Memory B cell (primary cell): ENCODE data around the gene PRKAG2.
"Not testable (repeated sequence)": the region's sequence is repeated elsewhere in the genome, so short reads cannot be mapped to it uniquely, and the experiment has no call there.

ENCODE experiments used
- ATAC-seq: fragments of 150-1000 bp; cut with Tn5 transposase; 2 replicates; pipeline ENCODE4 v1.10.0; 2021; ENCODE audit warnings: low read depth, mild to moderate bottlenecking, moderate library complexity
- DNase-seq, 2 donors: peaks; one replicate each; pipeline ENCODE4 v3.0.0; 2022; ENCODE audit warnings: low spot score in 2 of 2
- H3K27ac Mint-ChIP-seq: one replicate; pipeline ENCODE4 v1.8.0; 2022; ENCODE audit warnings: mild to moderate bottlenecking, moderate library complexity, mixed read lengths
- H3K27me3 Mint-ChIP-seq: one replicate; pipeline ENCODE4 v1.8.0; 2022; ENCODE audit warnings: mixed read lengths
- H3K36me3 Mint-ChIP-seq: one replicate; pipeline ENCODE4 v1.8.0; 2022; ENCODE audit warnings: mild to moderate bottlenecking, mixed read lengths
- H3K4me1 Mint-ChIP-seq: one replicate; pipeline ENCODE4 v1.8.0; 2022; ENCODE audit warnings: mixed read lengths
- H3K4me3 Mint-ChIP-seq: one replicate; pipeline ENCODE4 v1.8.0; 2022; ENCODE audit warnings: mild to moderate bottlenecking, moderate library complexity, mixed read lengths
- H3K9me3 Mint-ChIP-seq: one replicate; pipeline ENCODE4 v1.8.0; 2022; ENCODE audit warnings: mixed read lengths

PRKAG2 gene

GRCh38 chr7:151884312-151885201, 7.6 kb upstream of the PRKAG2 start:
- Mint-ChIP-seq H3K9me3 (no peaks in the 10 kb centered on the region), H3K27ac (no peak overlapping the region), H3K36me3 (no peaks in the 10 kb centered on the region), H3K4me1 (no peaks in the 10 kb centered on the region), H3K4me3 (no peak overlapping the region), H3K27me3 (peaks cover 7% of the 10 kb centered on the region)
- DNase-seq (no peak), ATAC-seq (peak; percentile 29)

DNA sequence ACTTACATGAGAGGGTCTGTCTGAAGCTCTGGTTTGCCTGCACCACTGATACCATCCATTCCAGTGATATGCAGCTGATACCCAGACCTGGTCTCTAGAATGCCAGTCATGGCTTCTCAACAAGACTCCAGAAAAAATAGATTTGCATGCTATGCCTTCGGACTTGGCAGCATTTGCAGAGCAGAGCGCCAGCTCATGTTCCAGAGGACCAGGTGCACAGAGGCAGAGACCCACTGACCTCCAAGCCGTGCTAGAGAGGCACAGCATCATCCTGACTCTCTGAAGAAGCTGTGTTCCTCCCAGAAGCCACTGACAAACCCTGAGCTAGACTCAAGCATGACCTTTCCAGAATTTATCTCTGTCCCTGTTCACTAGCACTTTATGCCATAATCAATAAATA, 6.9 kb upstream of the PRKAG2 start:
- no peak for ATAC-seq
- no peaks in the 10 kb centered on the region for H3K4me1 Mint-ChIP-seq
- no peak overlapping the region for H3K4me3 Mint-ChIP-seq
- H3K9me3 Mint-ChIP-seq = no peaks in the 10 kb centered on the region
- H3K36me3 Mint-ChIP-seq = no peaks in the 10 kb centered on the region
- DNase-seq = no peak
- H3K27ac Mint-ChIP-seq = no peak overlapping the region
- peaks cover 7% of the 10 kb centered on the region for H3K27me3 Mint-ChIP-seq

DNA sequence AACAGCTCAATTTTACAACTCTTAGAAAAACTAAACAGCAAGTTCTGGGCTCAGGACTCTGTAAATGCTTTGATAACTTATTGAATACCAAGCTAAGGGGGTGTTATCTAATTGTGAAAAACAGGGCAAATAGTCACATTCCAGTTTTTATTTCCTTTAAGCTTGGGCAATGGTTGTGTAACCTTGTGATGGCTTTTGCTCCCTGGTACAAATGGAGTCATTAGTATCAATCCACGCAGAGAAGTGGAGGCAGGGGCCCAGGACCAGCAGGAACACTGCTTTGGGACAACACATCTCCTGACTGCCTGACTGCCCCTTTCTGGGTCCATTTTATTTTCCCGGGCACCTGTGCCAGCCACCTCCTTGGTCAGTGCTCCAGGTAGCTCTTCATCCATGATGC, 5.8 kb upstream of the PRKAG2 start:
- ATAC-seq (no peak), DNase-seq (no peak)
- no peaks in the 10 kb centered on the region for H3K36me3 Mint-ChIP-seq
- no peak overlapping the region for H3K27ac Mint-ChIP-seq
- H3K4me3 Mint-ChIP-seq = no peak overlapping the region
- H3K9me3 Mint-ChIP-seq = no peaks in the 10 kb centered on the region
- no peaks in the 10 kb centered on the region for H3K4me1 Mint-ChIP-seq
- H3K27me3 Mint-ChIP-seq = peaks cover 7% of the 10 kb centered on the region

- ATAC-seq (no peak), DNase-seq (no peak)
- H3K27ac Mint-ChIP-seq = no peak overlapping the region
- peaks cover 3% of the 10 kb centered on the region for H3K27me3 Mint-ChIP-seq
- no peaks in the 10 kb centered on the region for H3K4me1 Mint-ChIP-seq
- H3K36me3 Mint-ChIP-seq = no peaks in the 10 kb centered on the region
- H3K4me3 Mint-ChIP-seq = no peak overlapping the region
- H3K9me3 Mint-ChIP-seq = no peaks in the 10 kb centered on the region
Measured at GRCh38 chr7:151880688-151881087, 3.8 kb upstream of the PRKAG2 start.

- H3K4me3 Mint-ChIP-seq = peak overlapping the region; percentile 95
- peaks cover 10% of the 10 kb centered on the region for H3K4me1 Mint-ChIP-seq
- no peaks in the 10 kb centered on the region for H3K36me3 Mint-ChIP-seq
- H3K9me3 Mint-ChIP-seq = no peaks in the 10 kb centered on the region
- no peak overlapping the region for H3K27ac Mint-ChIP-seq
- DNase-seq (no peak), ATAC-seq (no peak)
- no peaks in the 10 kb centered on the region for H3K27me3 Mint-ChIP-seq
Measured at GRCh38 chr7:151877911-151878835, 1.3 kb upstream of the PRKAG2 start.

GRCh38 chr7:151875942-151876898, 695 bp downstream of the PRKAG2 start:
- no peaks in the 10 kb centered on the region for H3K9me3 Mint-ChIP-seq
- no peaks in the 10 kb centered on the region for H3K27me3 Mint-ChIP-seq
- H3K4me1 Mint-ChIP-seq = peaks cover 20% of the 10 kb centered on the region
- H3K4me3 Mint-ChIP-seq = peak overlapping the region; percentile 95
- H3K36me3 Mint-ChIP-seq = no peaks in the 10 kb centered on the region
- peak; percentile 50 to 70 for DNase-seq
- peak; percentile 47 for ATAC-seq
- peak overlapping the region; percentile 83 for H3K27ac Mint-ChIP-seq

- Mint-ChIP-seq H3K4me1 (peaks cover 30% of the 10 kb centered on the region), H3K4me3 (peak overlapping the region; percentile 95)
- not testable (repeated sequence) for H3K27ac Mint-ChIP-seq
Measured at GRCh38 chr7:151874479-151874878, 2.4 kb downstream of the PRKAG2 start.

DNA sequence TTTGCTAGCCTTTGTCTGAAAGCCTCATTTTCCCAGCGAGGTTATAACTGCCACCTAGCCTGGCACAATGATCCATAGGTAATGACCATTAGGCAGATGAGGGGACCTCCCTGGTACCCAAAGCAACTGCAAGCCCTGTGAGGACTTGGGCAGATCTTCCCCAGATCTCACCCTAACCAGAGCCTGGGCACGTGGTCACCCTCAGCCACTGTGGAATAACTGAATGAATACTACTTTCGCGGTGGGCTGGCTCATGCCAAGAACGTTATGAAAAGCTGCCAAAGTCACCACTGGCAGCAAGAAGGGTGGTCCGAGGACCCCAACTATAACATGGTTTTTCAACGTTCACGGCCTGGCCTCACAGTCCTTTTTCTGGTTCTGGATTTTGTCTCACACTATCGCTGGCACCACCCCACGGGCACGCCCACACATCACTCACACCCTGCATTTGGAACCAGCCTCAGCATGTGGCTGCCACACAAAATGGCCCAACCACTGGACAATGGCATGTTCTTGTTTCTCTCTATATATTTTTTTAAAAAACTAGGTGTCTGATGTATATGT, 3.4 kb downstream of the PRKAG2 start:
- DNase-seq (no peak), ATAC-seq (no peak)
- Mint-ChIP-seq H3K27ac (no peak overlapping the region), H3K27me3 (no peaks in the 10 kb centered on the region), H3K9me3 (no peaks in the 10 kb centered on the region), H3K36me3 (peaks cover 2% of the 10 kb centered on the region), H3K4me3 (no peak overlapping the region), H3K4me1 (peaks cover 37% of the 10 kb centered on the region)

More at GRCh38 chr7:151874479-151874878, 2.4 kb downstream of the PRKAG2 start:
- not testable (repeated sequence) for H3K36me3 Mint-ChIP-seq, ATAC-seq, DNase-seq, H3K27me3 Mint-ChIP-seq, H3K9me3 Mint-ChIP-seq

GRCh38 chr7:151872531-151873401, 4.1 kb downstream of the PRKAG2 start:
- Mint-ChIP-seq H3K4me3 (no peak overlapping the region), H3K36me3 (peaks cover 5% of the 10 kb centered on the region), H3K27me3 (no peaks in the 10 kb centered on the region), H3K4me1 (peaks cover 37% of the 10 kb centered on the region), H3K27ac (no peak overlapping the region), H3K9me3 (no peaks in the 10 kb centered on the region)
- DNase-seq (no peak), ATAC-seq (no peak)

- Mint-ChIP-seq H3K36me3 (peaks cover 5% of the 10 kb centered on the region), H3K27ac (no peak overlapping the region), H3K27me3 (no peaks in the 10 kb centered on the region), H3K9me3 (no peaks in the 10 kb centered on the region), H3K4me1 (peaks cover 39% of the 10 kb centered on the region), H3K4me3 (no peak overlapping the region)
- DNase-seq (no peak), ATAC-seq (no peak)
Measured at GRCh38 chr7:151871904-151872303, 5.0 kb downstream of the PRKAG2 start.

- no peaks in the 10 kb centered on the region for H3K27me3 Mint-ChIP-seq
- no peak for DNase-seq
- H3K36me3 Mint-ChIP-seq = peaks cover 5% of the 10 kb centered on the region
- no peak overlapping the region for H3K27ac Mint-ChIP-seq
- no peak for ATAC-seq
- H3K4me3 Mint-ChIP-seq = no peak overlapping the region
- peaks cover 39% of the 10 kb centered on the region for H3K4me1 Mint-ChIP-seq
- H3K9me3 Mint-ChIP-seq = no peaks in the 10 kb centered on the region
Measured at GRCh38 chr7:151871189-151871735, 5.7 kb downstream of the PRKAG2 start.
